Activated CD4-positive, alpha-beta T cell treated with anti-CD3 and anti-CD28 coated beads, Interleukin-2, amount 10 ng/mL, durations not matched to agents 7 days and 5 days (primary cell): ENCODE measurements around the gene TECPR1. TPM values are rescaled to one million over a fixed set of nuclear protein-coding genes. Genes with fewer than 3 reads are reported as not detected.
A peak's percentile ranks its signal among the peaks of the same experiment; 100 is the strongest.

Source experiments
- CTCF ChIA-PET: fragments of 350-600 bp; sonication (Branson Sonifier 250); formaldehyde crosslinking; loops from one replicate; lab custom pipeline; 2021; ENCODE audit warnings: antibody characterized with exemption; lab: Charles Lee
- POLR2A ChIA-PET: fragments of 350-600 bp; sonication (Branson Sonifier 250); formaldehyde crosslinking; loops from one replicate; lab custom pipeline; 2021; ENCODE audit warnings: antibody characterized with exemption; lab: Charles Lee
- DNase-seq: peaks from one replicate; pipeline ENCODE4 v3.0.0-alpha.2; 2020
- H3K27ac Mint-ChIP-seq: one replicate; pipeline ENCODE4 v1.8.0; 2021; ENCODE audit warnings: mild to moderate bottlenecking, moderate library complexity, mixed read lengths
- H3K27me3 Mint-ChIP-seq: one replicate; pipeline ENCODE4 v1.8.0; 2021; ENCODE audit warnings: mixed read lengths
- H3K36me3 Mint-ChIP-seq: one replicate; pipeline ENCODE4 v1.8.0; 2021; ENCODE audit warnings: low read depth, mixed read lengths
- H3K4me1 Mint-ChIP-seq: one replicate; pipeline ENCODE4 v1.8.0; 2021; ENCODE audit warnings: mixed read lengths
- H3K4me3 Mint-ChIP-seq: one replicate; pipeline ENCODE4 v1.8.0; 2021; ENCODE audit warnings: mild to moderate bottlenecking, moderate library complexity, mixed read lengths
- H3K9me3 Mint-ChIP-seq: one replicate; pipeline ENCODE4 v1.8.0; 2021; ENCODE audit warnings: mixed read lengths
- total RNA-seq, 2 experiments: library from RNA; stranded (reverse); gene quantifications; one replicate each; pipeline ENCODE4 v1.2.3, GENCODE V29; 2021

Gene TECPR1
- total RNA-seq, 2 experiments from 2014 or later = 82.5 to 99.2 TPM

DNA sequence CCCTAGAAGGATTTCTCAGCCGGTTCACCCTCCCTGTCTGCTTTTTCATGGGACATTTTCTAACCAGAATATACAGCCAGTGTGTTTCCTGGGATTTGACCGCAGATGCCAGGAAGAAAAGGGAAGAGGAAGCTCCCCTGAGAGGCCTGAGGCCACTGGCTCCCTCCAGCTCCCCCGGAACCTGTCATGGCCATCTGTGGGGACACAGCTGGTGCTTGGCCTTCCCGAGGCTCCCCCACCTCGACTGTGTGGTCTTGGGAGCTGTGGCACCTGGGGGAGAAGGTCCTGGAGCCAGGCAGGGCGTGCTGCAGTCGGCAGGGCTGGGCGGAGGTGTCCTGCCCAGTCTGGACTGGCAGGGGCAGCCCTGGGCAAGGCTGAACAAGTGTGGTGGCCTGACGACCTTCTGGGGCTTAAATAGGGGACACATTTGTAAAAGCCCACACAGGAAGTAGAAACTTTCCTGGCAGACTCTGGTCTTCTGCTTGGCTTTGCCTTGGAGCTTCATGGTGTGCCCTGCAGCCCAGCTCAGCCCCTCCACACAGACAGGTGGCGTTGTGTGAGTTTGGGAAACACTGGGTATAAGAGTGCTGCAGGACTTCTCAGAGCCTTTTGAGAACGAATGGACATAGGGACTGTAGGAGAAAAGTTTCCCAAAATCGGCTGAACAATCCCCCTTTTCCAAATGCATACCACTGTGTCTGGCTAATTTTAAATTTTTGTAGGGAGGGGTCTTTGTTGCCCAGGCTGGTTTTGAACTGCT lies 36.2 kb upstream of the TECPR1 start:
- POLR2A ChIA-PET = no interaction called here
- CTCF ChIA-PET = no interaction called here
- Mint-ChIP-seq H3K27me3 (no peaks in the 10 kb centered on the region), H3K4me1 (peaks cover 19% of the 10 kb centered on the region), H3K36me3 (no peaks in the 10 kb centered on the region), H3K9me3 (no peaks in the 10 kb centered on the region), H3K4me3 (no peak overlapping the region), H3K27ac (no peak overlapping the region)
- DNase-seq = no peak

DNA sequence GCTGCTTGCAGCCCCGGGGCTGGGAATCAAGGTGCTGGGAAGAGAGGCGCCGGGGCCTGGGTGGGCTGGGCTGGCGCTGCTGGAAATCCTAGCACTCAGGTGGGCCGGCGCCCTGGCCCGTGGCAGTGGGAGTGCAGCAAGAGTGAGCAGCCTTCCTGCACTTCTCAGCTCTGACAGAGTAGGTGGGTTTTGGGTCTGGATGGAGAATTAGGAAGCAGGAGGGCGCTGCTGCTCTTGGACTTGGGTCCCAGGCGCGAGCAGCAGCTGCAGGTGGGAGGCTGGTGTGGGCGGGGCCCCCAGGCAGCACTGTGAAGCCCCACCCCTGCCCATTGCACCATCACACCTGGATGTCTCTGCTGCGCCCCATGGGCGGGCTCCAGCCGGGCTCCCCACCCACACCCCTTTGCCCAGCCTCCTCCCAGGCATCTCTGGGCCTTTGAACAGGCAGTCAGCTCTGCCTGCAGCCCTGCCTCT lies 35.5 kb upstream of the TECPR1 start:
- H3K36me3 Mint-ChIP-seq = peaks cover 3% of the 10 kb centered on the region
- H3K27ac Mint-ChIP-seq = no peak overlapping the region
- H3K4me3 Mint-ChIP-seq = no peak overlapping the region
- H3K9me3 Mint-ChIP-seq = no peaks in the 10 kb centered on the region
- ChIA-PET POLR2A (no interaction called here), CTCF (no interaction called here)
- no peak for DNase-seq
- H3K4me1 Mint-ChIP-seq = peaks cover 26% of the 10 kb centered on the region
- H3K27me3 Mint-ChIP-seq = no peaks in the 10 kb centered on the region

DNA sequence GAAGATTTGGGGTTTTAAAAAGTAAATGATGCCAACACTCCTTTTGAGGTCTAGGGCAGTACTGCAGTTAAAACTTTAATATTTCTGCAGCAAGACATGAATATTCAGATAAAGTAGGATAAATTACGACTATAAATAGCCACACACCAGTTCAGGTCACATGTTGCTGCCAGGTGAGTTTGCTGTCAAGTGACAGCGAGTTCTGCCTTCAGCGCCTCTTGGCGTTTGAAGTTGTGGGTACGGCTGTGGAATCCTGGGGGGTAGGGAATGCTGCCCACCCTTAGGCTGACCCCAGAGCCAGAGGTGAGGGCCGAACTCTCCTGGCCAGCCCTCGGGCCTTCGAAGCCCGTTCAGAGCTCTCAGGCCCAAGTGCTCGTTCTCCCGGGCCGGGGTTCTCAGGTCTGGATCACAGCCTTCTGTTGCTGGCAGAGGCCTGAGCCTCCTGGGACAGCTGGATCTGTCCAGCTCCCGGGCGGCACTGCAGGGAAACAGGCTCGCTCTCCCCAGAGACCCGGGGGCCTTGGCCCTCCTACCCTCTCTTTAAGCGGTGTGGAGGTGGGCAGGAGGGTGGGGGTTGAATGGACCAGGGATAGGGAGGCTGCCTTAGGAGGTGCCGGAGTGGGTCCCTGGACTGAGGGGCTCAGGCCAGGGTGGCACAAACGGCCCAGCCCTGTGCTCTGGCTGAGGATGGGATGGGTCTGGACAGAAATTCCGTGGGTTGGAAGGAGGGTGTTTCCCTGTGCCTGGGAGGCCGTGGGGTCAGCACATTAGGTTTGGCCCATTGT lies 34.9 kb upstream of the TECPR1 start:
- Mint-ChIP-seq H3K36me3 (peaks cover 6% of the 10 kb centered on the region), H3K4me3 (no peak overlapping the region), H3K27me3 (no peaks in the 10 kb centered on the region), H3K27ac (no peak overlapping the region), H3K9me3 (no peaks in the 10 kb centered on the region), H3K4me1 (peaks cover 29% of the 10 kb centered on the region)
- CTCF ChIA-PET = no interaction called here
- DNase-seq = no peak
- POLR2A ChIA-PET = no interaction called here

DNA sequence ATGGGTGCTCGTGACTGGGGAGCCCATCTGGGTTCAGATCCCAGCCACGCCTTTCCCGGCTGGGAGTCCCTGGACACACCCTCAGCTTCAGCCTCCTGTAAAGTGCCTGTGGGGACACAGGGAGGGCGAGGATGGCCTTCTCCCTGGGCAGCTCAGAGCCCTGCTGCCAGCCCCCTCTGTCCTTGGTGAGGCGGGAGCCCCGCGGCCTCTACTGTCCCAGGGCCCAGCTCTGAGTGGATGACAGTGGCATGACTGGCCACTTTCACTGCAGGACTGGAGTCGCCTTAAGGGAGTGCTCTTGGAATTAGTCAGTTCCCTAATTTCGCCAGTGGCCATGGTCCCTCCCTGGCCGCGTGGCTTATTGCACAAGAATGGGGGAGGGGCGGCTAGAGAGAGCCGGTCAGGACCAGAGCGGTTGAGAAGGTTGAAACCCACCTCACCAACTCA lies 34.1 kb upstream of the TECPR1 start:
- Mint-ChIP-seq H3K27ac (no peak overlapping the region), H3K27me3 (no peaks in the 10 kb centered on the region), H3K4me3 (no peak overlapping the region), H3K4me1 (peaks cover 29% of the 10 kb centered on the region), H3K36me3 (peaks cover 6% of the 10 kb centered on the region), H3K9me3 (no peaks in the 10 kb centered on the region)
- POLR2A ChIA-PET = no interaction called here
- CTCF ChIA-PET = no interaction called here
- DNase-seq = no peak

DNA sequence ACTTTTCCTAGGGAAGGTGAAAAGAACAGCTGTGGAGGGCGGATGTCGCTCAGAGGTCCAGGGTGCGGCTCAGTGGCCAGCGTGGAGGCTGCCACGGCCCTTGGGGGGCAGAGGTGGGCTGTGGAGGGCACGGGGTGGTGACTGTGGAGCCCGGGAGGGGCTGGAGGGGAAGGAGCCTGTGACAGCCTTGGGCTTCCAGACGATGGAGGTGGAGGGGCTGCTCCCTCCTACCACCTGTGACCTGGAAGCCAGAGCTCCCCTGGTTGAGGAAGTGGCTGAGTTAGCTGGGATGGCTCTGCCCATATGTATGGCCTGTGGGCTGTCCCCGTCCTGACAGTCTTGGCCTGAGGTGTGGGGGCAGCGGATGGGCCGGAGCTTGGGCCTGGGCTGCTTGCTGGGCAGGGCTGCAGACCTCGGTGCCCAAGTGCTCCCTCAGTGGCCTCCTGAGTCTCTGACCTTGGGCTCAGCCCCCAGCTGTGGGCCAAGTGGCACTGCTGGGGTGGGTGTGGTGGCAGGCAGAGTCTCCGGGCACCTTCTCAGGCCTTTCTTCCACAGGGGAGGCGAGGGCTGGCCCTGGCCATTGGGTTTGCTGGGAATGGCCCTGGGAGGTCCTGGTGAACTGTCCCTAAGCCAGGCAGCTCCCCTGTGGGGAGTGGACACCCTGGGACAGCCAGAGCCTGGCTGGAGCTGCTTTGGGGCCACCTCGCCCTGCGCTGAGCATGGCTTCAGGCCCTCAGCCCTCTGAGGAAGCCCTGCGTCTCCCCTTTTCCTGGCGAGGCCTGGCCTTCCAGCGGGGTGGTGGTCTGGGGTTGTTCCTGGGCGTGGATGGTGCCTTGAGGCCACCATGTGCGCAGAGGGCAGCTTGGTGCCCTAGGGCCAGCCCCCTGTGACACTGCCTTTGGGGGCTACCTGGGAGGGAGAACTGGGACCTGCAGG lies 33.4 kb upstream of the TECPR1 start:
- peaks cover 6% of the 10 kb centered on the region for H3K36me3 Mint-ChIP-seq
- peaks cover 34% of the 10 kb centered on the region for H3K4me1 Mint-ChIP-seq
- H3K27ac Mint-ChIP-seq = peak overlapping the region; percentile 50
- H3K9me3 Mint-ChIP-seq = no peaks in the 10 kb centered on the region
- POLR2A ChIA-PET = no interaction called here
- no peaks in the 10 kb centered on the region for H3K27me3 Mint-ChIP-seq
- CTCF ChIA-PET = no interaction called here
- H3K4me3 Mint-ChIP-seq = no peak overlapping the region
- DNase-seq = no peak

DNA sequence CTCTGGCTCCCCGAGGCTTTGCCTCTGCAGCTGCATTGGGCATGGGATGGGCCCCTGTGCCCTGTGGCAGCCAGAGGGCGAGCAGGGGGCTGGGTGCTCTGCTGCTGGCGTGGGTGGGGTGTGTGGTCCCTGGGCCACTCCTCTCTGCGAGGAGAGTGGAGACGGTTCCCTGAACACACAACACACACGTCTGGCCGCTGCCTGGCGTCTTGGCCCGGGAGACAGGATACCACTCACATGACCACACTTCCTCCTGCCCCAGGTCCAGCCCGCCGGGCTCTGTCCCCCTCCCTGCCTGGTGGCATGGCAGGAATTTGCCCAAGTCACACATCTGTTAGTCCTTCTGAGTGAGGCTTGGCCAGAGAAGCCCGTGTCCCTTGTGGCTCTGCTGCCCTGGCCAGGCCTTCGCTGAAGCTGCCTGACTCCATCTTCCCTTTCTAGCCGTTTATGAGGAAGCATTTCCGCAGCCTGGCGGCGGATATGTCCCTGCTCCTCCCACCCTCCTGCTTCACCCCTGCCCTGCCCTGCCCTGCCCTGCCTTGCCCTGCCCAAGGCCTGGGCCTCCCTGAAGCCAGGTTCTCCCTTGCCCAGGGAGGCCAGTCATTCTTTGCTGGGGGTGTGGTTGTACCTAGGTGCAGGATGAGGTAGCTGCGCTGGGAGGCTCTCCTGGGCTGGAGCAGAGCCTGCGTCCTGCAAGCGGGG lies 32.5 kb upstream of the TECPR1 start:
- H3K27ac Mint-ChIP-seq = peak overlapping the region; percentile 50
- peak overlapping the region; percentile 27 for H3K4me3 Mint-ChIP-seq
- no peaks in the 10 kb centered on the region for H3K27me3 Mint-ChIP-seq
- no peaks in the 10 kb centered on the region for H3K9me3 Mint-ChIP-seq
- POLR2A ChIA-PET = no interaction called here
- CTCF ChIA-PET = no interaction called here
- peaks cover 6% of the 10 kb centered on the region for H3K36me3 Mint-ChIP-seq
- no peak for DNase-seq
- peaks cover 36% of the 10 kb centered on the region for H3K4me1 Mint-ChIP-seq

DNA sequence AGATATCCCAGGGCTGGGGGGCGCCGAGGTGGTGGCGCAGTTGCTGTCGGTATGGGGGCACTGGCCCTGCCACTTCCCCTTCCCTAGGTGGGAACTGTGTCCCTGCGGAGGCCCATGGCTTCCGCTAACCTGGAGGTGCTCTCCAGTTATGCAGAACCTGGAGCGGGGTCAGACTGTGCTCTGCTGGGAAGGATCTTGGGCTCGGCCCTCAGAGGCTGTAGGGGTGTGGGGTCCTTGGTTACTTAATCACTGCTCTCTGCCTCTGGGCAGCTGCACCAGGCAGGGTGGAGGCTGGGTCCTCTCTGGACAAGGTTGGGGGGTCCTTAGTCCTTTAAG lies 31.8 kb upstream of the TECPR1 start:
- DNase-seq = no peak
- Mint-ChIP-seq H3K4me1 (peaks cover 36% of the 10 kb centered on the region), H3K4me3 (no peak overlapping the region), H3K9me3 (no peaks in the 10 kb centered on the region), H3K36me3 (peaks cover 6% of the 10 kb centered on the region), H3K27ac (no peak overlapping the region), H3K27me3 (no peaks in the 10 kb centered on the region)
- ChIA-PET POLR2A (no interaction called here), CTCF (no interaction called here)

DNA sequence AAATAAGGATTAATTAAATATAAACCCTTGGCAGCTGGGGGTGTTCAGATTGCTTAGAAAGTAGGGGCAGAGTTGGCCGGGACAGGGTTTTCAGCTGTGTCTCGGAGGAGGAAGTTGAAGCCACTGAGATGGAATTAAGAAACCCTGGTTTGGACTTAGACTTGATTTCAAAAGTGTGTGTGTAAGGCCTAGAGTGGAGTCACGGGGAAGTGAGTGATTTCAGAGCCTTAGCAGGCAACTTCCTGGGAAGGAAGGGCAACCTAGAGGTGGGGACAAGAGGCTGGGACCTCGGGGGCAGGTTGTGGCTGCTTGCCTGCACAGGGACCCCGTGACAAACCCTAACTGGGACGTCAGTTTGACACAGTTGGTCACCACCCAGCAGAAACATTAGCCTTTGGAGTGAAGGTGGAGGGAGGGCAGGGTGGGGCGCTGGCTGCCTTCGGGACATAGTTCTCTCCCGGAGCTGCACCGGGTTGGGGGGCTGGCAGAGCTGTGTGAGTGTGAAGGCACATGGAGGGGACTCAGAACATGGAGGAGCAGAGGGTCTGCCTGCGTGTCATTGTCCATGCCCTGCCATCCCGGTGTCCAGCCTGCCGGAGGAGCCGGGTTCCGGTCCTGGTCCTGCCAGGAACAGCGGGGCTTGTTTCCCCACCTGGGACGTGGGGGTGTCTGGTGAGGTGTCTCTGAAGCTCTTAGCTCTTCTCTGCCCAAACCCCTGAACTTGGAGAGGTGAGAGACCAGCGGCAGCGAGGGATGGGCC lies 31.3 kb upstream of the TECPR1 start:
- peak overlapping the region; percentile 68 for H3K27ac Mint-ChIP-seq
- peaks cover 34% of the 10 kb centered on the region for H3K4me1 Mint-ChIP-seq
- no peaks in the 10 kb centered on the region for H3K9me3 Mint-ChIP-seq
- CTCF ChIA-PET = no interaction called here
- peaks cover 6% of the 10 kb centered on the region for H3K36me3 Mint-ChIP-seq
- no peak for DNase-seq
- H3K4me3 Mint-ChIP-seq = peak overlapping the region; percentile 78
- no peaks in the 10 kb centered on the region for H3K27me3 Mint-ChIP-seq
- POLR2A ChIA-PET = no interaction called here

DNA sequence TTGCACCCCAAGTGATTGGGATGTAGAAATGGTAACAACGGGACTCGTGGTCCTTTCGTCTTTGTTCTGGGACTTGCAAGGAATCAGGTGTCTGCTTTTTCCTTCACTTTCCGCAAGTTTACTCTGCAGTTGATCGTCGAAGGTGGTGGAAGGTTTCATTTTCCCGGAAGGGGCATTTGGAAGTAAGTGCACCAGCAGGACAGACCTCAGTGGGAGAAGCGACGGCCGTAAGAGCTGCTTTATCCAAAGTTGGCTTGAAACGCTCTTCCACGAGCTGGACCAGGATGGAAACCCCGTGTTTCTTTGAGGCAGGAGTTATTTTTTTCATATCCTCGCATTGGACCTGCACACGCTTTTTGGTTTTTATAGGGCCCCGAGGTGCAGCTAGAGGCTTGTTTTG lies 30.7 kb upstream of the TECPR1 start:
- Mint-ChIP-seq H3K4me1 (peaks cover 34% of the 10 kb centered on the region), H3K36me3 (peaks cover 6% of the 10 kb centered on the region), H3K27me3 (no peaks in the 10 kb centered on the region), H3K4me3 (peak overlapping the region; percentile 78), H3K9me3 (no peaks in the 10 kb centered on the region), H3K27ac (peak overlapping the region; percentile 85)
- DNase-seq = no peak
- ChIA-PET POLR2A (no interaction called here), CTCF (no interaction called here)

DNA sequence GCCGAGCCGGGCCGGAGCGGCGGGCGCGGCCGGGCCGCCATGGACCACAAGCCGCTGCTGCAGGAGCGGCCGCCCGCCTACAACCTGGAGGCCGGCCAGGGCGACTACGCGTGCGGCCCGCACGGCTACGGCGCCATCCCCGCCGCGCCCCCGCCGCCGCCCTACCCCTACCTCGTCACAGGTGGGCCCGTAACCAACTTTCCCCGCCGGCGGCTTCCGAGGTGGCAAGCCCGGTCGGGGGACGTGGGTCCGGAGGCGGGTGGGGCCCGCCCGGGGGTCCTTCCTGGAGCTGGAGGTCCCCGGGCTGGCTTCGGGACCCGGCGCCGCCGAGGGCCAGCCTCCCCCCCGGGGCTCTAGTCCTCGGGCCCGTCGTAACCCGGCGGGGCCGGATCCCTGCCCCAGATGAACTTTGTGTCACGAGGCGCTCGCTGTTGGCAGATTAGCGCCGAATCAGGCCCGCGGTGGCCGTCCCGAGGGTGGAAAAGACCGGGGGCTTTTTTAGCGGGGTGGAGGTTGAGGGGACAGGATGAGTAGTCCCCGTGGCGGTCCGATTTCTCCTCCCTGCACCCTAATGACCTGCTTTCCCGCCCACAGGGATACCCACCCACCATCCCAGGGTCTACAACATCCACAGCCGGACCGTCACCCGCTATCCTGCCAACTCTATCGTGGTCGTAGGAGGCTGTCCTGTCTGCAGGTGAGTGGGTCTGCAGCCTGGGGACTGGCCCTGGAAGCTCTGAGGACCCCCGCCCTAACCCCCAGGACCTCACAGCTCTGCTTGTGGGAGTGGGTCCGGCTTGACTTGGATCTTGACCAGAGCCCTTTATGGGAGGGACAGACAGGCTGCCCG lies 29.9 kb upstream of the TECPR1 start:
- H3K4me3 Mint-ChIP-seq = peak overlapping the region; percentile 78
- CTCF ChIA-PET = no interaction called here
- POLR2A ChIA-PET = no interaction called here
- no peaks in the 10 kb centered on the region for H3K9me3 Mint-ChIP-seq
- peaks cover 6% of the 10 kb centered on the region for H3K36me3 Mint-ChIP-seq
- DNase-seq = peak; percentile 33
- peak overlapping the region; percentile 85 for H3K27ac Mint-ChIP-seq
- H3K27me3 Mint-ChIP-seq = no peaks in the 10 kb centered on the region
- H3K4me1 Mint-ChIP-seq = peaks cover 34% of the 10 kb centered on the region
